ENCODE results near the gene IMMT.

The IMMT gene

DNA sequence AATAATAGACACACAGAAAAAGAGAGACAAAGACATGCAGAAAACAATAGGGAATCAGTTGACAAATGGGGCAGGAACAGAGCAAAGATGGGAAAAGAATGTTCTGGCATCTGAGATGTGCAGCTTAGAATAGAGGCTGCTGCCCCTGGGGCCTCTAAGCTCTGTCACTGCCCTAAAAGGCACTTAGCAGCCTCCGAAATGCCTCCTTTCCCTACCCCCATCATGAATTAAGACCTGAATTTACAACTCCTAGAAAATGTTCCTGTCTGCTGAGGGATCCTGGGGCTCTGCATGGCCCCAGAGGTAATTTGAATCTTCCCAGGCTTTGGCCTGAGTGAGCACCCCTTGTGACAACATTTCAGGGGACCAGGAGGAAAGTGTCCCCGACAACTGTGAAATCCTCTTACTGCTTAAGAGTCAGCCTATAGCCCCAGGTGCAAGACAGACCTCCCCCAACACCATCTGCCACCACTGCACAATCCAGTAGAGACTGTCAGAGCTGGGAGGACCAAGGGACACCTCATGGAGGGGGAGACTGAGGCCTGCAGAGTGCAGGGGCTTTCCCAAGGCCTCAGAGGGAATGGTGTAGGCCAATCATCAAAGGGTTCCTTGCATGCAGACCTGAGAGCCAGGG, 28.8 kb upstream of the IMMT start:
- H3K27me3 ChIP-seq: no peaks in the 10 kb centered on the region; a peak in 1 of 22 replicates
- H3K4me1 ChIP-seq: peaks cover 38 to 64% (median 47%) of the 10 kb centered on the region in 10 experiments
- TF ChIP-seq Cebpa-rat (IDR thresholded peaks at IDR 0.05): no peak
- no peaks in the 10 kb centered on the region for H4K20me1 ChIP-seq
- no peak overlapping the region for H3K9ac ChIP-seq
- H3K9me3 ChIP-seq (replicated peaks in 1 of 11): no peaks in the 10 kb centered on the region
- peak overlapping the region in 1 of 11 experiments; percentile 74; a peak in 2 of 22 replicates for H3K27ac ChIP-seq
- no peak overlapping the region for H3K4me3 ChIP-seq
- no peaks in the 10 kb centered on the region for H3K36me3 ChIP-seq
- H3K4me2 ChIP-seq: peak overlapping the region; percentile 73 to 91 (median 86); a peak in 21 of 22 replicates

DNA sequence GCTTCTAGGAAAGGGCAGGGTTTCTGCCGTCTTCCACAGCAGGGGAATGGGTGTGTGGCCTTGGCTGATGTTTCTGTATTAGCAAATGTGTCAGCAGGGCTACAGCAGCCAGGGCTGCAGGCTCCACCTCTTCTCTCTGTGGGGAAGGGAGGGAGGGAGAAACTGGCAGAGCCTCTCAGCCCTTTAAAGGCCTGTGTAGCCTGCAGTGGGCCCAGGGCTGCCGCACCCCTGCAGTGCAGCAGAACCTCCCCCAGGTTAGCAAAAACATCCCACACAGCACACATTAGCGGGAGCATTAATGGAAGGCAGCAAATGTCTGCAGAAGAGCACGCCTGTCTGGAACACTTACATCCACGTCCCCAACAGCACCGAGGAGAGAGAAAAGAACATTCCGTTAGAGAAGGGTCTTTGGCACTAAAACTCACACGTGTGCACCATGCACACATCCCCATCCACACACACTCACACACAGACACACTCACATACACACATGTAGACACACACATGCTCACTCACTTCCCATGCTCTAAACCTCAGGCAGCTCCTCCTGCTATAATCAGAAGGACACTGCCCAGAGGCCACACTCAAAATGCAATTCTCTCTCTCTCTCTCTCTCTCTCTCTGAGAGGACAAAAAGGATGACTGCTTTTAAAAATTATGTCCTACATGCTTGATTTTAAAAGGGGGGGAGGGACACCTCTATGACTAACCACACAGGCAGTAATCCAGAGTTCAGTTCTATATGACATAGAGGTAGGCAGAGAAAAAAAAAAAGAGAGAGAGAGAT, 28.1 kb upstream of the IMMT start:
- Histone ChIP-seq H3K9ac (no peak overlapping the region), H3K27me3 (no peaks in the 10 kb centered on the region), H3K4me2 (peak overlapping the region in 6 of 11 experiments; percentile 76 to 91 (median 86); a peak in 7 of 22 replicates), H3K27ac (no peak overlapping the region), H4K20me1 (no peaks in the 10 kb centered on the region), H3K4me3 (no peak overlapping the region), H3K9me3 (replicated peaks in 1 of 11) (no peaks in the 10 kb centered on the region), H3K36me3 (no peaks in the 10 kb centered on the region), H3K4me1 (peaks cover 42 to 64% (median 51%) of the 10 kb centered on the region in 10 experiments)
- no peak for TF ChIP-seq Cebpa-rat (IDR thresholded peaks at IDR 0.05)

DNA sequence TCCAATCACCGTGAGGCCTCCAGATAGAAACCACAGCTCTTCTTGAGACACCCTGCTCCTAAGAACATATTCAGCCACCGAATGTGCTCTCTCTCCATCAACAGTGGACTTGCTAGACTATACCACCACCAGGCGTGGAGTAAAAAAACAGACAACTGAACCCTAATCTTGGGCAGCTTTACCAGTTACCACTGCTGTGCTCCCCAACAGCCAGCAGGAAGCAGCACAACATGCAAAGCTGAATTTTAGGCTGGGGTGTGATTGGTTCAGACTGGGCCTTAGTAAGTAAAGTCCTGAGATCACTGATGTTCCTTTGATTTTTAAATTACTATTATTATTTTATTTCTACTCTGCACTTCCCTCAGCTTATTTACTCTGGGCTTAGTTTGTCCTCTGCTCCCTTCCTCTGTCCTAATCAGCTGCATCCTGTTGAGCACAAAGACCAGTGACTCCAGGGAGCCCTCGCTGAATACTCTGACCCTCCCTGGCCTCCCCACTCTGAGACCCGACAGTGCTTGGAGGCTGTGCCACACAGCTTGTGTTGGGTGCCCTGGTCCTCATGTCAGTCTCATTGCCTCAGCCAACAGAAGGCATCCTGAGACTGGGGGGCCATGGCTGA, 25.9 kb upstream of the IMMT start:
- peaks cover 0 to 7% (median 0%) of the 10 kb centered on the region in 11 experiments; a peak in 1 of 22 replicates for H3K9me3 ChIP-seq (replicated peaks in 1 of 11)
- H3K4me1 ChIP-seq: peaks cover 47 to 61% (median 54%) of the 10 kb centered on the region in 10 experiments
- H3K27me3 ChIP-seq: no peaks in the 10 kb centered on the region
- TF ChIP-seq Cebpa-rat (IDR thresholded peaks at IDR 0.05): no peak
- H3K4me3 ChIP-seq: no peak overlapping the region
- no peaks in the 10 kb centered on the region for H4K20me1 ChIP-seq
- no peaks in the 10 kb centered on the region for H3K36me3 ChIP-seq
- peak overlapping the region in 1 of 11 experiments; percentile 22; a peak in 1 of 22 replicates for H3K4me2 ChIP-seq
- H3K27ac ChIP-seq: no peak overlapping the region
- no peak overlapping the region for H3K9ac ChIP-seq

DNA sequence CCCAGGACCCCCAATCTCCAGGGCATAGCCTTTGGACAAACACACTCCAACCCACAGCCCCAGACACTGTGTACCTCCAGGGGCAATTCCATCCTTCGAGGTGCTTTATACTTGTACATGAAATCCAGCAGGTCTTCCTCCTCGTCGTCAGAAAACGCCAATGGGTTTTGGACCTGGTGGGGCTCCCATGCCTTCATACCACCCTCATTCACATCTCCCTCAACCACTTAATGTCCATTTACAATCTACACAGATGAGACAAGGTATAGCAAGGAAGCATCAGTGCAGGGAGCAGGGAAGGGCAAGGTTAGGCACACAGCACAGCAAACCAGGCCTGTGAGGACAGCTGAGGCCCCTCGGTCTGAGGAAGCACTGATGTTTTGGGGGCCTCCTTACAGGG, 24.6 kb upstream of the IMMT start:
- H3K9me3 ChIP-seq (replicated peaks in 1 of 11): peaks cover 0 to 7% (median 0%) of the 10 kb centered on the region in 11 experiments; a peak in 1 of 22 replicates
- H3K27ac ChIP-seq: no peak overlapping the region
- H4K20me1 ChIP-seq: no peaks in the 10 kb centered on the region
- peaks cover 34 to 49% (median 41%) of the 10 kb centered on the region in 10 experiments for H3K4me1 ChIP-seq
- no peak overlapping the region for H3K4me3 ChIP-seq
- H3K9ac ChIP-seq: no peak overlapping the region
- 0 out of 22 replicates have a peak, but pooled peaks cover 0 to under 1% (median 0%) of the 10 kb centered on the region in 11 experiments for H3K36me3 ChIP-seq
- H3K27me3 ChIP-seq: no peaks in the 10 kb centered on the region
- TF ChIP-seq Cebpa-rat (IDR thresholded peaks at IDR 0.05): no peak
- H3K4me2 ChIP-seq: no peak overlapping the region

DNA sequence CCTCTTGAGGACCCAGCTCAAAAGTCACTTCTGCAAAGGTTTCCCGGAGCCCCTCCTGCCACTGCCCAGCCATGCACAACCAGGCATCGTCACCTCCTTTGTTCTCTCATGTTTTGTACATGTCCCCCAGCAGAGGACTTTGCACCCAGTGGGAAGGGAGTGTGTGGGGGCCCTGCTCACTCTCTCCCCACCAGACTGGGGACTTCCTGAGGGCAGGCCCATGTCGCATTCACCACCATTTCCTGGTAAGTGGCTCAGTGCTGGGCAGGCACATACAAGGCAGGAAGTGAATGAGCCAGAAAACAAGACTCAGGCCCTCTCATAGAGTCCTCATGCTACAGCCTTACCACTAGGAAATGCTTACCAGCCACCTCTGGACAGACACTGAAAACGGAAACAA, 22.9 kb upstream of the IMMT start:
- TF ChIP-seq Cebpa-rat (IDR thresholded peaks at IDR 0.05): no peak
- no peak overlapping the region for H3K9ac ChIP-seq
- no peak overlapping the region for H3K4me3 ChIP-seq
- H3K27ac ChIP-seq: peak overlapping the region in 4 of 11 experiments; percentile 4 to 37 (median 25); a peak in 3 of 22 replicates
- peaks cover 21 to 31% (median 27%) of the 10 kb centered on the region in 10 experiments for H3K4me1 ChIP-seq
- H3K9me3 ChIP-seq (replicated peaks in 1 of 11): peaks cover 0 to 7% (median 0%) of the 10 kb centered on the region in 11 experiments; a peak in 1 of 22 replicates
- H3K4me2 ChIP-seq: peak overlapping the region; percentile 22 to 71 (median 55); a peak in 19 of 22 replicates
- H3K27me3 ChIP-seq: no peaks in the 10 kb centered on the region
- H3K36me3 ChIP-seq: peaks cover 8 to 18% (median 14%) of the 10 kb centered on the region in 11 experiments
- no peaks in the 10 kb centered on the region; a peak in 2 of 22 replicates for H4K20me1 ChIP-seq

DNA sequence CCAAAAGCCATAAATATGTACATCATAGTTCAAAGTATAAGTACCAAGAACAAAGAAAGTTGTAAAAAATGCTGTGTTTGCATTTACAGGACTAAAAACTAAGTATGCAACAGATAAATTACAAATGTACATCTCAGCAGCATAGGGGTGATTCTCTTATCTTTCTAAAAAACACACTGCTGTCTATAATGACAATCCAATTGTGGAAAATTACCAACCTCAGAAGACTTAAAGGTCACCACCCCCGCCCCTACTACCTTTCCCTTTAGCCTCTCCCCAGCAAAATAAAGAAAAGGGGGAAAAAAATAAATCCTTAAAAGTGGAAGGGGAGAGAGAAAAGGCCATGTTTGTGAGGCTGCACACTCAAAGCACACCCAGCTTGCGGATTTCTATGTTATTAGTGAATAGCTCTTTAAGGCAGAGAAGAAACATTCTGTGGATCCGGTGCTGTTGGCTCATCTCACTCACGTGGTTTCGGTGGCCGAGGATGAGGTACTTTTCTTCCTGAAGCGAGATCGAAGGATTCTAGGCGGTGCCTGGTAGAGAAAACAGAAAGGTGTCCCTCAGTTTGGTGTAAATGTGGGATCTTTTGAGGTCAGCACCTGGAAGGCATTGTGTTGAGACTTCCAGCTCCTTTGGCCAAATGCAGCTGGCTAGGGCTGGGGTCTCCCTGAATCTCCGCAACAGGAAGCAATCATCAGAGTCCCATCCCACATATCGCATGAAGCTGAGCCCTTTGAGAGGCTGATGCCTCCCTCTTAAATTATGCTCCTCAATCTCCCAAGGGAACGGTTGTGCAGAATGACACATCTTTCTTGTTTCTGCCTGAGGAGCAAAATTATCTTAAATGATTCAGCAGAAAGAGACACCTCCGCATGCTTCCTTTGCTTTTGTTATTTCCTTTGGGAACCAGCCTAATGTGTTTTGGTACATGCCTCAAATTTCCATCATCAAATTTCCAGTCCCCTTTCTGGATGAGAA, 21.6 kb upstream of the IMMT start:
- Histone ChIP-seq H3K4me1 (peaks cover 21 to 31% (median 26%) of the 10 kb centered on the region in 10 experiments), H3K27ac (peak overlapping the region in 1 of 11 experiments; percentile 53; a peak in 2 of 22 replicates), H3K4me2 (peak overlapping the region; percentile 16 to 74 (median 62); a peak in 21 of 22 replicates), H3K9me3 (replicated peaks in 1 of 11) (peaks cover 0 to 7% (median 0%) of the 10 kb centered on the region in 11 experiments; a peak in 1 of 22 replicates), H3K4me3 (no peak overlapping the region), H3K9ac (no peak overlapping the region), H3K36me3 (peaks cover 19 to 31% (median 26%) of the 10 kb centered on the region in 11 experiments), H3K27me3 (no peaks in the 10 kb centered on the region), H4K20me1 (no peaks in the 10 kb centered on the region; a peak in 3 of 22 replicates)
- TF ChIP-seq Cebpa-rat (IDR thresholded peaks at IDR 0.05): no peak

DNA sequence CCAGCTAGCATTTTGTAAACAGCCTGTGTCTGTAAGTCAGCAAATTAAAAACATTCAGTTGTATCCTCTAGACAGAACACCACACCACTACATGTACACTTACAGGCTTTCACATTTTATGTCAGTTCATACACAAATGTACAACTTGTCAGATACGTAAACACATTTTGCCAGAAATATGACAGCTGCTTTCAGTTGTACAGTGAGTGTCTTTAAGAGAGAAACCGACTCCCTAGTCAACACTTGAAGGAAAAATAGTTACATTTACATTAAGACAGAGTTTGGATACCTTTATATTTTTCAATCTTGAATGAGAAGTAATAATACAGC, 19.2 kb upstream of the IMMT start:
- Histone ChIP-seq H3K27me3 (no peaks in the 10 kb centered on the region), H3K27ac (no peak overlapping the region), H3K9me3 (replicated peaks in 1 of 11) (peaks cover 0 to 7% (median 0%) of the 10 kb centered on the region in 11 experiments; a peak in 1 of 22 replicates), H4K20me1 (no peaks in the 10 kb centered on the region; a peak in 4 of 22 replicates), H3K4me3 (no peak overlapping the region), H3K4me1 (peaks cover 21 to 25% (median 23%) of the 10 kb centered on the region in 10 experiments), H3K4me2 (no peak overlapping the region), H3K9ac (no peak overlapping the region), H3K36me3 (peaks cover 41 to 54% (median 50%) of the 10 kb centered on the region in 11 experiments)
- no peak for TF ChIP-seq Cebpa-rat (IDR thresholded peaks at IDR 0.05)
